A673 (cell line): ENCODE measurements around the gene RBM20. TPM values are rescaled to one million over a fixed set of nuclear protein-coding genes. Genes with fewer than 3 reads are reported as not detected.

Experiments
- BruUV-seq: library from RNA; stranded (reverse); fragments of 400-500 nt; replicated peaks from 2 replicates; lab custom pipeline; 2021; lab: Mats Ljungman, UMichigan
- CTCF ChIA-PET: fragments of 300-600 bp; sonication (Branson Sonifier 250); formaldehyde crosslinking; loops from one replicate; lab custom pipeline; 2022; ENCODE audit warnings: antibody characterized with exemption; lab: Charles Lee
- POLR2A ChIA-PET: fragments of 300-600 bp; sonication (Branson Sonifier 250); formaldehyde crosslinking; loops from one replicate; lab custom pipeline; 2022; ENCODE audit warnings: antibody characterized with exemption; ENCODE audit not compliant: low non-redundant PET; lab: Charles Lee
- DNase-seq: peaks from one replicate; pipeline ENCODE4 v3.0.0-alpha.2; 2015; ENCODE audit warnings: low spot score
- H3K27ac ChIP-seq: fragments of 200-600 bp; sonication (generic); 2 replicates; pipeline ENCODE4 v1.5.1; 2016; ENCODE audit warnings: mixed run types, low read depth, mild to moderate bottlenecking, mixed read lengths, antibody characterized with exemption, low read length; ENCODE audit not compliant: poor library complexity, severe bottlenecking
- H3K27me3 ChIP-seq: fragments of 200-600 bp; sonication (generic); replicated peaks from 2 replicates; pipeline ENCODE4 v1.6.1; 2017; ENCODE audit warnings: mixed run types, low read depth, mild to moderate bottlenecking, mixed read lengths, antibody characterized with exemption, low read length; ENCODE audit not compliant: insufficient read depth, poor library complexity
- H3K36me3 ChIP-seq: fragments of 200-600 bp; sonication (generic); 2 replicates; pipeline ENCODE4 v1.6.1; 2016; ENCODE audit warnings: mixed run types, mild to moderate bottlenecking, mixed read lengths, antibody characterized with exemption, low read length; ENCODE audit not compliant: insufficient read depth, poor library complexity, severe bottlenecking
- H3K4me1 ChIP-seq: fragments of 200-600 bp; sonication (generic); 2 replicates; pipeline ENCODE4 v1.6.1; 2017; ENCODE audit warnings: mixed run types, mild to moderate bottlenecking, mixed read lengths, antibody characterized with exemption, low read length; ENCODE audit not compliant: insufficient read depth, poor library complexity, severe bottlenecking
- H3K4me3 ChIP-seq: fragments of 200-600 bp; sonication (generic); 2 replicates; pipeline ENCODE4 v1.5.1; 2016; ENCODE audit warnings: low read depth, mixed run types, mild to moderate bottlenecking, mixed read lengths, low read length; ENCODE audit not compliant: poor library complexity, severe bottlenecking
- H3K9me3 ChIP-seq: fragments of 200-600 bp; sonication (generic); 2 replicates; pipeline ENCODE4 v1.6.1; 2016; ENCODE audit warnings: mixed run types, low read depth, mild to moderate bottlenecking, mixed read lengths, antibody characterized with exemption, low read length; ENCODE audit not compliant: poor library complexity, severe bottlenecking
- CTCF ChIP-seq: fragments of 300-800, 200-600 bp; sonication (generic); conservative IDR thresholded peaks from 2 replicates; pipeline ENCODE4 v1.5.1; 2017; ENCODE audit warnings: low read depth, mild to moderate bottlenecking, antibody characterized with exemption, low read length, moderate library complexity, mixed read lengths
- EZH2 ChIP-seq: fragments of 200-600 bp; sonication (generic); IDR thresholded peaks from 2 replicates; pipeline ENCODE4 v1.6.1; 2017; ENCODE audit warnings: borderline replicate concordance, low read depth, mild to moderate bottlenecking, mixed read lengths, antibody characterized with exemption, low read length; ENCODE audit not compliant: poor library complexity, severe bottlenecking
- intact Hi-C: fragments of 100-400 bp; cut with micrococcal nuclease; formaldehyde crosslinking; loops from one replicate; pipeline ENCODE4 v1.10.0; 2022; ENCODE audit not compliant: unreplicated experiment
- total RNA-seq: library from RNA; stranded (reverse); gene quantifications from 2 replicates; pipeline ENCODE4 v1.2.3, GENCODE V29; 2021

The RBM20 gene
- total RNA-seq, 1 experiment from 2014 or later = 1.3 TPM

- intact Hi-C loops = no loop called here
- no TSS peak for BruUV-seq
- ChIA-PET POLR2A (interaction anchor here (0.6 kb wide), 1 partner anchor 847 kb away, joined by 4 read pairs; no protein-coding TSS in a partner anchor), CTCF (no interaction called here)
- TF ChIP-seq EZH2 (no peak), CTCF (no peak)
- Histone ChIP-seq H3K27me3 (no peaks in the 10 kb centered on the region), H3K36me3 (no peaks in the 10 kb centered on the region), H3K27ac (no peak overlapping the region), H3K9me3 (no peaks in the 10 kb centered on the region), H3K4me3 (no peak overlapping the region), H3K4me1 (peaks cover 10% of the 10 kb centered on the region)
- no peak for DNase-seq
These were observed 214.3 kb downstream of the RBM20 start for GRCh38 chr10:110858297-110858934.

GRCh38 chr10:110859206-110859972 lies 215.3 kb downstream of the RBM20 start:
- TF ChIP-seq EZH2 = no peak
- TF ChIP-seq CTCF = no peak
- Histone ChIP-seq H3K27me3 (no peaks in the 10 kb centered on the region), H3K27ac (no peak overlapping the region), H3K36me3 (no peaks in the 10 kb centered on the region), H3K4me3 (no peak overlapping the region), H3K4me1 (peaks cover 10% of the 10 kb centered on the region), H3K9me3 (no peaks in the 10 kb centered on the region)
- no TSS peak for BruUV-seq
- no peak for DNase-seq
- CTCF ChIA-PET = no interaction called here
- intact Hi-C loops = no loop called here
- POLR2A ChIA-PET = interaction anchor here (0.6 kb wide), 1 partner anchor 848 kb away, joined by 4 read pairs; no protein-coding TSS in a partner anchor

GRCh38 chr10:110859973-110860376 lies 215.8 kb downstream of the RBM20 start:
- Histone ChIP-seq H3K36me3 (no peaks in the 10 kb centered on the region), H3K27ac (no peak overlapping the region), H3K4me1 (peaks cover 16% of the 10 kb centered on the region), H3K27me3 (no peaks in the 10 kb centered on the region), H3K4me3 (no peak overlapping the region), H3K9me3 (no peaks in the 10 kb centered on the region)
- POLR2A ChIA-PET = no interaction called here
- intact Hi-C loops = no loop called here
- TF ChIP-seq CTCF (no peak), EZH2 (no peak)
- DNase-seq = peak; percentile 72
- CTCF ChIA-PET = no interaction called here
- BruUV-seq = no TSS peak
